Mucosa of descending colon (tissue), 3 donors: ENCODE data around the gene TMEM17. TPM values are rescaled to one million over a fixed set of nuclear protein-coding genes. Genes with fewer than 3 reads are reported as not detected.

Experiments used
- ATAC-seq: fragments of 200-7000 bp; cut with Tn5 transposase; one replicate; pipeline ENCODE4 v1.9.1; 2020; ENCODE audit warnings: mild to moderate bottlenecking, moderate library complexity
- DNase-seq, 3 donors: peaks; one replicate each; pipeline ENCODE4 v3.0.0-alpha.2; 2020
- H3K36me3 ChIP-seq: fragments of 200-600 bp; one replicate; pipeline ENCODE4 v1.8.0; 2021; ENCODE audit warnings: low read depth, mild to moderate bottlenecking
- H3K4me1 ChIP-seq: fragments of 200-600 bp; one replicate; pipeline ENCODE4 v1.8.0; 2021; ENCODE audit warnings: low read depth, mild to moderate bottlenecking
- H3K4me3 ChIP-seq: fragments of 200-600 bp; one replicate; pipeline ENCODE4 v1.8.0; 2021; ENCODE audit warnings: mild to moderate bottlenecking
- H3K9me3 ChIP-seq: fragments of 200-600 bp; one replicate; pipeline ENCODE4 v1.8.0; 2021; ENCODE audit warnings: mild to moderate bottlenecking
- CTCF ChIP-seq: fragments of 200-600 bp; IDR thresholded peaks from one replicate; pipeline ENCODE4 v1.8.0; 2022; ENCODE audit warnings: antibody characterized with exemption, mild to moderate bottlenecking
- intact Hi-C, 2 donors: fragments of 100-400 bp; cut with DNase I in 1 of 2; cut with micrococcal nuclease in 1 of 2; formaldehyde crosslinking; loops; one replicate each; pipeline versions ENCODE4 v1.11.0 to v1.11.1; 2022; cut with DNase I, micrococcal nuclease
- total RNA-seq, 3 donors: library from RNA; stranded (reverse); fragmentation: NEBNext Ultra II Directional in 2 of 3; extraction: Animal tissue kit (Norgen Biotek cat#: 25700) in 2 of 3; gene quantifications; one replicate each; pipeline versions ENCODE4 v1.2.1 to v1.2.4, GENCODE V29; 2021 to 2023
- donor health status: DM: no; HTN: no; CAD: no; lungs with moderate emphysema.
- donor health status: DM: no; HTN: no; CAD: no.
- donor health status: DM: no; HTN: yes; CAD: no.

Gene TMEM17
- total RNA-seq, 3 donors from 2014 or later: 0.61 to 1.2 (median 0.70) TPM

GRCh38 chr2:62495761-62496160, 10.2 kb downstream of the TMEM17 start:
- ATAC-seq: no peak

GRCh38 chr2:62492048-62492447, 13.9 kb downstream of the TMEM17 start:
- H3K4me1 ChIP-seq: no peaks in the 10 kb centered on the region
- intact Hi-C loops: no loop called here
- no peak overlapping the region for H3K4me3 ChIP-seq
- TF ChIP-seq CTCF: no peak
- H3K36me3 ChIP-seq: no peaks in the 10 kb centered on the region
- DNase-seq (no peak), ATAC-seq (no peak)
- H3K9me3 ChIP-seq: no peaks in the 10 kb centered on the region

More at GRCh38 chr2:62495761-62496160, 10.2 kb downstream of the TMEM17 start:
- H3K36me3 ChIP-seq: no peaks in the 10 kb centered on the region
- no peaks in the 10 kb centered on the region for H3K9me3 ChIP-seq
- no peak for TF ChIP-seq CTCF
- intact Hi-C loops: no loop called here
- DNase-seq: no peak
- H3K4me1 ChIP-seq: no peaks in the 10 kb centered on the region
- no peak overlapping the region for H3K4me3 ChIP-seq

- no peaks in the 10 kb centered on the region for H3K9me3 ChIP-seq
- no peak for ATAC-seq
- no peak for TF ChIP-seq CTCF
- intact Hi-C loops: no loop called here
- no peak for DNase-seq
- H3K4me1 ChIP-seq: no peaks in the 10 kb centered on the region
- H3K4me3 ChIP-seq: no peak overlapping the region
- H3K36me3 ChIP-seq: no peaks in the 10 kb centered on the region
Observed at GRCh38 chr2:62489702-62490101, 16.3 kb downstream of the TMEM17 start.

- TF ChIP-seq CTCF: no peak
- ATAC-seq (peak; percentile 62), DNase-seq (no peak)
- Histone ChIP-seq H3K4me1 (no peaks in the 10 kb centered on the region), H3K36me3 (no peaks in the 10 kb centered on the region), H3K4me3 (no peak overlapping the region), H3K9me3 (no peaks in the 10 kb centered on the region)
- intact Hi-C loops: no loop called here
Observed at GRCh38 chr2:62489162-62489561, 16.8 kb downstream of the TMEM17 start.

GRCh38 chr2:62486439-62486765, 19.6 kb downstream of the TMEM17 start:
- no peaks in the 10 kb centered on the region for H3K36me3 ChIP-seq
- no peak overlapping the region for H3K4me3 ChIP-seq
- TF ChIP-seq CTCF: no peak
- no peaks in the 10 kb centered on the region for H3K9me3 ChIP-seq
- ATAC-seq (no peak), DNase-seq (no peak)
- no peaks in the 10 kb centered on the region for H3K4me1 ChIP-seq
- intact Hi-C loops: no loop called here

- no peak for TF ChIP-seq CTCF
Observed at GRCh38 chr2:62485761-62486438, 20.1 kb downstream of the TMEM17 start.

More at GRCh38 chr2:62485761-62486438, 20.1 kb downstream of the TMEM17 start:
- Histone ChIP-seq H3K4me1 (no peaks in the 10 kb centered on the region), H3K4me3 (no peak overlapping the region), H3K36me3 (no peaks in the 10 kb centered on the region), H3K9me3 (no peaks in the 10 kb centered on the region)
- no peak for DNase-seq
- ATAC-seq: no peak
- intact Hi-C loops: no loop called here
